Fibroblast of lung (primary cell): ENCODE results near the gene CARD19.

Experiments used
- EZH2 ChIP-seq: IDR thresholded peaks from 2 replicates; pipeline ENCODE4 v1.5.1; 2012; ENCODE audit warnings: low read length, control low read depth, mild to moderate bottlenecking; ENCODE audit errors: missing control alignments
- TF ChIP-seq, protein P1 (sequence below), 2 donors: IDR thresholded peaks in 1 of 2; conservative IDR thresholded peaks in 1 of 2; 1 replicate in 1 of 2; 2 replicates in 1 of 2; pipeline ENCODE4 v1.5.1; 2011 to 2012; ENCODE audit warnings: low read length in 2 of 2, control low read depth in 1 of 2, inconsistent platforms in 1 of 2, low read depth in 1 of 2, mild to moderate bottlenecking in 1 of 2

DNA sequence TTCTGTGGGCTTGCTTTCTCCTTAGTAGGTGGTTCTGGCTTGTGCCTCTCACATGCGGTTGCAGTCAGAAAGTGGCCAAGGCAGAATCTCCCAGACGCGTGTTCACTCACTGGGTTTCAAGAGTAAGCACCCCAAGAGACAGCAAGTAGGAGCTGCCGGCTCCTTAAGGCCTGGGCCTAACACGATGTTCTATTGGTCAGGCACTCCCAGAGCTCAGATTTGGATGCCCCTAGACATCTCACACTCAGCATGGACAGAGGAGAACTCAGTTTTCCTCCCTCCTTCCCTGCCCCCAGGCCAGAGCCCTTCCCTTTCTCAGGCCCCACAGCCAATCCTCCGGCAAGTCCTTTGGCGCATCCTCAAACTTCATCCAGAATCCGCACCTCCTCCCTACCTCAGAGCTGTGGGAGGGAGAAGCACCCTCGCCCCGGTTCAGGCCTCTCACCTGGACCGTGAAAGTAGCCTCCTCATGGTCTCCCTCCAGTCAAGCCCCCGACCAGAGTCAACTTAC, 6.5 kb upstream of the CARD19 start:
- TF ChIP-seq, protein P1, sequence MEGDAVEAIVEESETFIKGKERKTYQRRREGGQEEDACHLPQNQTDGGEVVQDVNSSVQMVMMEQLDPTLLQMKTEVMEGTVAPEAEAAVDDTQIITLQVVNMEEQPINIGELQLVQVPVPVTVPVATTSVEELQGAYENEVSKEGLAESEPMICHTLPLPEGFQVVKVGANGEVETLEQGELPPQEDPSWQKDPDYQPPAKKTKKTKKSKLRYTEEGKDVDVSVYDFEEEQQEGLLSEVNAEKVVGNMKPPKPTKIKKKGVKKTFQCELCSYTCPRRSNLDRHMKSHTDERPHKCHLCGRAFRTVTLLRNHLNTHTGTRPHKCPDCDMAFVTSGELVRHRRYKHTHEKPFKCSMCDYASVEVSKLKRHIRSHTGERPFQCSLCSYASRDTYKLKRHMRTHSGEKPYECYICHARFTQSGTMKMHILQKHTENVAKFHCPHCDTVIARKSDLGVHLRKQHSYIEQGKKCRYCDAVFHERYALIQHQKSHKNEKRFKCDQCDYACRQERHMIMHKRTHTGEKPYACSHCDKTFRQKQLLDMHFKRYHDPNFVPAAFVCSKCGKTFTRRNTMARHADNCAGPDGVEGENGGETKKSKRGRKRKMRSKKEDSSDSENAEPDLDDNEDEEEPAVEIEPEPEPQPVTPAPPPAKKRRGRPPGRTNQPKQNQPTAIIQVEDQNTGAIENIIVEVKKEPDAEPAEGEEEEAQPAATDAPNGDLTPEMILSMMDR (conservative IDR thresholded peaks at IDR 0.05 in 1 of 2, IDR thresholded peaks at IDR 0.05 in 1 of 2; ENCODE audit: low read depth in 1 of 2, low read length in 2 of 2): no peak
- no peak for TF ChIP-seq EZH2
